Lower lobe of right lung (tissue), 2 donors: ENCODE results near the gene DPYSL3. TPM values are rescaled to one million over a fixed set of nuclear protein-coding genes. Genes with fewer than 3 reads are reported as not detected.

ENCODE experiments used
- ATAC-seq, 2 donors: fragments of 200-7000 bp; cut with Tn5 transposase; one replicate each; pipeline ENCODE4 v1.9.1; 2020 to 2022; ENCODE audit warnings: mild to moderate bottlenecking in 2 of 2, moderate library complexity in 2 of 2
- DNase-seq: peaks from one replicate; pipeline ENCODE4 v3.0.0-alpha.2; 2020
- H3K27ac ChIP-seq: fragments of 200-600 bp; one replicate; pipeline ENCODE4 v1.8.0; 2022
- H3K27me3 ChIP-seq: fragments of 200-600 bp; one replicate; pipeline ENCODE4 v1.8.0; 2022; ENCODE audit warnings: low read depth
- H3K36me3 ChIP-seq: fragments of 200-600 bp; one replicate; pipeline ENCODE4 v1.8.0; 2022; ENCODE audit warnings: mild to moderate bottlenecking
- H3K4me1 ChIP-seq: fragments of 200-600 bp; one replicate; pipeline ENCODE4 v1.8.0; 2022
- H3K4me3 ChIP-seq: fragments of 200-600 bp; one replicate; pipeline ENCODE4 v1.8.0; 2022; ENCODE audit warnings: mild to moderate bottlenecking
- H3K9me3 ChIP-seq: fragments of 200-600 bp; one replicate; pipeline ENCODE4 v1.8.0; 2022
- intact Hi-C: fragments of 100-400 bp; cut with DNase I; formaldehyde crosslinking; loops from one replicate; pipeline ENCODE4 v1.11.0; 2022
- total RNA-seq: library from RNA; stranded (reverse); fragmentation: NEBNext Ultra II Directional; extraction: Animal tissue kit (Norgen Biotek cat#: 25700); gene quantifications from one replicate; pipeline ENCODE4 v1.2.1, GENCODE V29; 2021
- TF ChIP-seq, protein P1 (sequence below): fragments of 200-600 bp; IDR thresholded peaks from one replicate; pipeline ENCODE4 v1.8.0; 2022; ENCODE audit warnings: antibody characterized with exemption, mild to moderate bottlenecking
- donor health status: DM: no; HTN: yes; CAD: no; lungs with severe emphysema.

The DPYSL3 gene
- total RNA-seq, 1 donor from 2014 or later = 45.7 TPM

DNA sequence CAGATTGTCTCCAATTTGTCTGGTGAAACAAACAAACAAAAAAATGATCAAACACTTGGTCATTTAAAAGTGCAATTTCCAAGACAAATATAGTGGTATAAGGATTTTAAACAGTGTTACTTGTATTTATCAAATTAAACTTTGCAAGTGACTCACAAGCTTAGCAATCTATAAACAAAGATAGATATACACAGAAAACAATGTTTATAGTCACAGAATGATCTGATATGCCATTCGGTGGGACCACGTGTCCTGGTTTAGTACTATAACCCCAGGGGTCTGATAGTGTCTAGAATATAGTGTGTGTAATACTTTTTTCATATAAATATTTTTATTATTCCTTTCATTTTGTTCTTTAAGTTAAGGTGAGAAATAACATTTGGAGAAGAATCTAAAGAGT, 91.3 kb downstream of the DPYSL3 start:
- TF ChIP-seq, protein P1, sequence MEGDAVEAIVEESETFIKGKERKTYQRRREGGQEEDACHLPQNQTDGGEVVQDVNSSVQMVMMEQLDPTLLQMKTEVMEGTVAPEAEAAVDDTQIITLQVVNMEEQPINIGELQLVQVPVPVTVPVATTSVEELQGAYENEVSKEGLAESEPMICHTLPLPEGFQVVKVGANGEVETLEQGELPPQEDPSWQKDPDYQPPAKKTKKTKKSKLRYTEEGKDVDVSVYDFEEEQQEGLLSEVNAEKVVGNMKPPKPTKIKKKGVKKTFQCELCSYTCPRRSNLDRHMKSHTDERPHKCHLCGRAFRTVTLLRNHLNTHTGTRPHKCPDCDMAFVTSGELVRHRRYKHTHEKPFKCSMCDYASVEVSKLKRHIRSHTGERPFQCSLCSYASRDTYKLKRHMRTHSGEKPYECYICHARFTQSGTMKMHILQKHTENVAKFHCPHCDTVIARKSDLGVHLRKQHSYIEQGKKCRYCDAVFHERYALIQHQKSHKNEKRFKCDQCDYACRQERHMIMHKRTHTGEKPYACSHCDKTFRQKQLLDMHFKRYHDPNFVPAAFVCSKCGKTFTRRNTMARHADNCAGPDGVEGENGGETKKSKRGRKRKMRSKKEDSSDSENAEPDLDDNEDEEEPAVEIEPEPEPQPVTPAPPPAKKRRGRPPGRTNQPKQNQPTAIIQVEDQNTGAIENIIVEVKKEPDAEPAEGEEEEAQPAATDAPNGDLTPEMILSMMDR = no peak
- DNase-seq = no peak
- Histone ChIP-seq H3K4me3 (no peak overlapping the region), H3K36me3 (no peaks in the 10 kb centered on the region), H3K9me3 (no peaks in the 10 kb centered on the region), H3K27me3 (no peaks in the 10 kb centered on the region), H3K27ac (no peak overlapping the region), H3K4me1 (peaks cover 16% of the 10 kb centered on the region)
- no peak for ATAC-seq
- intact Hi-C loops = no loop called here

DNA sequence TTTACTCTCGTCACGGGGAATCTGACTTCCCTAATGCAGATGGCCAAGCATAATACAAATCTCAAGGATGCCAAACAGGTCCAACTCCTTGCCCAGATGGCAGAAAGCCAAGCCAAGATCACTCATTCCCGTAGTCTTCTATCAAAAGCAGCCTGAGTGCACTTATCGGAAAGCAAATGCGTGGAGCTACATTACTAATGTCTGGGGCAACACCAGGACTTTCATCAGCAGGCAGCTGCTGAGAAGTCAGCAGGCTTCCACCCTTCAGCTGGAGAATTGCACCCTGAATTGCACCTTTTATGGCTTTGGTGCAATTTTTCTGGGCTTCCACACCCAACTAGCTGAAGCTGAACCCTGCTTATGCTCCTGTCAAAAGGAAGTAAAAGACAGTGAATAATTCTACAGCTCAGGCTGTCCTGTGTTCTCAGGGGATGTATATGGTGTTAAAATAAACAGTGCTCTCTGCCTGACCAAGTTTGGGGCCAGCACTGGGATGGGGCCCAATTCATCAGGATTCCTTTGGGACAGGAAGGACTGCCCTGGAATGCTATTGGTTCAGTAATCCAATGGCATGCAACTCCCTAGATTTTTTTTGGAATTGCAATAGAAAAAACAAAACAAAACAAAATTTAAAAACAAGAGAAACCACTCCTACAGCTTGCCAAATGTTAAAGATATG, 92.6 kb downstream of the DPYSL3 start:
- Histone ChIP-seq H3K27me3 (no peaks in the 10 kb centered on the region), H3K36me3 (no peaks in the 10 kb centered on the region), H3K4me3 (no peak overlapping the region), H3K27ac (peak overlapping the region; percentile 4), H3K4me1 (peaks cover 18% of the 10 kb centered on the region), H3K9me3 (no peaks in the 10 kb centered on the region)
- DNase-seq (no peak), ATAC-seq (peak; percentile 86 to 92)
- TF ChIP-seq, protein P1 = no peak
- intact Hi-C loops = no loop called here

DNA sequence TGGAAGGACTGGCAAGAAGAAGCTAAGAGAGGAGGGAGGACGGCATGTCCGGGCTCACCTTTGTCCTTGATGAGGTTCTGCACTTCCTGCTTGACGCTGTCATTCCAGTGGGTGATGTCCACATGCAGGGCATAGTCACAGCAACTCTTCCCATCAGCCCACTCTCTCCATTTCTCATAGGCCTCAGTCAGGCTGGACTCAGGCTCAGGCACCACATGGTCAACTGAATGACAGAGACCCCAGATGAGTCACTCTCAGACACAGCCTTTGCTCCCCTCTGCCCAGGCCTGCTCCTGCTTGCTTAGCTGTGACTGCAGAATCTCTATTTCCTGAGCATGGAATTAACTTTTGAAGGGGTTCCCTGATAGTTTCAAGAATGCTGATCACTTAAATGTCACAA, 94.2 kb downstream of the DPYSL3 start:
- TF ChIP-seq, protein P1 = no peak
- no peak overlapping the region for H3K4me3 ChIP-seq
- DNase-seq (no peak), ATAC-seq (no peak)
- no peak overlapping the region for H3K27ac ChIP-seq
- no peaks in the 10 kb centered on the region for H3K9me3 ChIP-seq
- intact Hi-C loops = no loop called here
- H3K27me3 ChIP-seq = no peaks in the 10 kb centered on the region
- peaks cover 34% of the 10 kb centered on the region for H3K4me1 ChIP-seq
- H3K36me3 ChIP-seq = no peaks in the 10 kb centered on the region

DNA sequence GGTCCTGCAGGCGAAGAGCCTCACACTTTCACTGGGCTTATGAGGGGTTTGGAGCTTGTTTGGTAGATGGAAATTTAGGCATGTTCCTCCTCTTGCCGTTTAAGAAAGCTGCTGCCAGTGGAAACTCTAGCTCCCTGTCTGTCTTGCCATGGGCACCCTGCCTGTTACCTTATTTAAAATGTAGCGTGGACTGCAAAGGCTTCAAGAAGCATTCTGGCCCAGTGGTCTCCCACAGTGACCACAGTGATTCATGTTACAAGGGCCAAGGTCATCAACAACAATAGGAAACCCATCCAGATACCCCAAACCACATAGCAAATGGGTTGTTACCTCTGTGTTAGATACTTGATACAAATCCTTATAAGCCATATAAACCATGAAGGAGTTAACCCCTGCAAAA, 96.6 kb downstream of the DPYSL3 start:
- peaks cover 35% of the 10 kb centered on the region for H3K4me1 ChIP-seq
- TF ChIP-seq, protein P1 = no peak
- H3K27ac ChIP-seq = no peak overlapping the region
- peaks cover 11% of the 10 kb centered on the region for H3K36me3 ChIP-seq
- ATAC-seq (no peak), DNase-seq (no peak)
- H3K9me3 ChIP-seq = no peaks in the 10 kb centered on the region
- no peaks in the 10 kb centered on the region for H3K27me3 ChIP-seq
- intact Hi-C loops = no loop called here
- no peak overlapping the region for H3K4me3 ChIP-seq

DNA sequence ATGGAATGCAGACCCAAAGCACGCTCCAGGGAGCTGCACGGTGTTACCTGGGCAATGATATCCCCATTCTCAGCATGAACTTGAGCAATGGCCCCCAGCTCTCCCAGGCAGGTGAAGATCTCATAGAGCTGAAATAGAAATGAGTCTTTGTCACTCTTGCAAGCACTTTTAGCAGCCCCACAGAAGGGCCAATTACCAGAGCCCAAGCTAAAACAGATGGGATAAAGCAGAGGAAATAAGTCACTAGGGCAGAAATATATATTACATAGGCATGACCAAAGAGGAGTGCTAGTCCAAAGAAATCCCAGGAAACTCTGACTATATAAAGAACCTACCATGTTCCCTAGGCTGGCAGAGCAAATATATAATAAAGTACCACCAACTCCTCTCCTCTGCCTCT, 97.3 kb downstream of the DPYSL3 start:
- DNase-seq = no peak
- Histone ChIP-seq H3K4me1 (peaks cover 28% of the 10 kb centered on the region), H3K4me3 (no peak overlapping the region), H3K9me3 (no peaks in the 10 kb centered on the region), H3K36me3 (peaks cover 18% of the 10 kb centered on the region), H3K27me3 (no peaks in the 10 kb centered on the region), H3K27ac (no peak overlapping the region)
- intact Hi-C loops = no loop called here
- TF ChIP-seq, protein P1 = no peak
- no peak for ATAC-seq
